Renal cortex interstitium (tissue), 11 donors: Measurements from ENCODE around the gene CTNNAL1. TPM values are rescaled to one million over a fixed set of nuclear protein-coding genes. Genes with fewer than 3 reads are reported as not detected.
"Not testable (repeated sequence)": the region's sequence is repeated elsewhere in the genome, so short reads cannot be mapped to it uniquely, and the experiment has no call there.

Experiments
- DNase-seq, 11 donors: peaks; one replicate each; pipeline ENCODE4 v3.0.0-alpha.2; 2013; ENCODE audit warnings: low read depth in 9 of 11, low spot score in 4 of 11; ENCODE audit errors: extremely low read depth in 1 of 11
- polyA plus RNA-seq, 3 donors: library from polyadenylated mRNA; unstranded; fragments of 120-200 nt; gene quantifications; one replicate each; pipeline ENCODE4 v1.2.1, GENCODE V29; 2013; ENCODE audit not compliant: insufficient read length in 3 of 3

Gene CTNNAL1
- polyA plus RNA-seq, 3 donors, result 54.7 to 68.5 (median 63.8) TPM

DNA sequence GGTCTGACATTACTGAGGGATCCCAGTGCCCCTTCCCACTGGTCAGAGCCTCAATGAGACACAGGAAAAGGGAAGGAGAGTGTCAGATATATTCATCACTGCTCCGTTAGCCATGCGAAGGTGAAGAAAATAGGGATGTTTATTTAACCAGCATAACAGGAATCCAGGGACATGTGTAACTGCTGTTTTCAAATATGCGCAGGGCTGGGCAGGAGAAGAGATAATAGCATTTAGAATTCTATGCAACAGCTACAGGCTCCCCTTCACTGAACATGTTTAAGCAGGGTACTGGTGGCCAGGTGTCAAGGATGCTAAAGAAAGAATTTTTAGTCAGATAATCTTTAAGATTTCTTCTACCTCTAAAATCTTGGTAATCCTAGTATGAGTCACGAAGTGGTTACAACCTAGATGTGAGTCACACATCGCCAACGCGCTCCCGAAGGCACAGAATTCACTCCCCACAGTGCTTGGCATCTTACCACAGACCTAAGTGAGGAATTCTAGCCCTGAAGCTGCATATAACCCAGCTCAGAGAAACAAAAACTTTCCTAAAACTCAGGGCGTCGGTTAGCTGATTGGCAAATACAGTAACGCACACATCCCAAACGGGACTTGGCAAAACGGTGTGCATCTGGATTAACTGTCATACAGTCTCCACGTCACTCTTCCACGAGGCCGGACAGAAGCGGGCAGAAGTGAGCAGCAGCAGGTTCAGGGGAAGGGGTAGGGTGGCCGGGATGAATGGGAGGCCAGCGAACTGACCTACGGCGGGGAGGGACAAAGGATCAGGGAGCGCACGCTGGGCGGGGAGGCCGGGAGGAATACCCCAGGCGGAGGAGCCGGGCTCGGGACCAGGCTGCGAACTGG, 1.1 kb downstream of the CTNNAL1 start:
- DNase-seq, result peak in 2 of 11 donors; percentile 31 to 39

DNA sequence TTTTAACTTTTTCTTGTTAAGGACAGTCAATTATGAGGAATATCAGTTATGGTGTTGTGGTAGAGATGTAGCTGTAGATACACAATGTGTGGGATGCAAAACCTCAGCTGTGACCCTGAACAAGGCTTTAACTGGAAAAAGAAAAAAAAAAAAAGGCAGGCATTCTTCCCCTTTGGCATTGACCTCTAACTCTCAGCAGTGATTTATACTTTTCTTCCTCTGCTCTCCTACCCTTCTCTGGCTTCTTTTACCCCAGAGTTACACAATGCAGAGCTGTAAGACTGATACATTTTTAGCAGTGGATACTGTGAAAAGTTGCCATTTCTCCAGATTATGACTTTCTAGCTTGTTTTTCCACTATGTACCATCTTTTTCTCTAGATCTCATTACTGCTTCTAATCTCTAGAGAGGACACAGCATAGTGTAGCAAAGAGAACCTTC, 2.0 kb downstream of the CTNNAL1 start:
- peak in 1 of 11 donors; percentile 19 for DNase-seq

- no peak for DNase-seq
Measured at GRCh38 chr9:109010746-109011145, 2.6 kb downstream of the CTNNAL1 start.

DNA sequence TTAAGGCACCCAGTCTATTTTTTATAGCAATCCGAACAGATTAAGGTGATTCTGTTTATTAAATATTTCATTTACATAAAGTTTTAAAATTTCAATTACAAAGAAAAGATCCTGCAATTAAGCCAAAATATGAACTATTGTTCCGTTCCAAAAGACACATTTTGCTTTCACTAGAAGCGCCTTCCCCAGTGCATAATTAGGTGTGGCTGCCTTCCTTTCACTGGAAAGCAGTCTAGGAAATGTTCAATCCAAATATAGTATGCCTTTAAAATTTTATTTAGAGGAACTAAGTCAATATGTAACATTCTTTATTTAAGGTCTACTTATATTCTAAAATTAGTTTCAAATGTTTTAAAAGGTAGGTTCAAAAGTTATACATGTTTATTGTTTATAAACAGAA, 7.6 kb downstream of the CTNNAL1 start:
- DNase-seq, result no peak

DNA sequence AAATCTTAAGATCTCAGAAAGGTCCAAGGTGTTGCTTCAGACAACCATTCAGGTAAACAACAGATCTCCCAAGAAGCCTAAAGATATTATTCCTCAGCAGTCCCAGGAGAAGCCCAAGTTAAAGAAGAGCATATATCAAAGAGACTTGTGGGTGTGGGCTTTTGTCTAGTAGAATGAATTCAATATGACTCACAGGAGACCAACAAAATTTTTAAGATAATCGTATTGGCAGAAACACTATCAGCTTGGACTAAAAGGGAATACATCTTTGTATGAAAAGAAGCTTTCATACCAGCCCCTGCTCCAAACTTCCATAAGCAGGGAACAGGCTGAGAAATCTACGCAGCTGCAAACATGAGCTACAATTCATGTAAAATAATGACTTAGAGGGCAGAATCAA, 10.2 kb downstream of the CTNNAL1 start:
- no peak for DNase-seq

GRCh38 chr9:109002141-109002540, 11.2 kb downstream of the CTNNAL1 start:
- DNase-seq, result no peak

GRCh38 chr9:109001275-109001676, 12.0 kb downstream of the CTNNAL1 start:
- no peak for DNase-seq

DNA sequence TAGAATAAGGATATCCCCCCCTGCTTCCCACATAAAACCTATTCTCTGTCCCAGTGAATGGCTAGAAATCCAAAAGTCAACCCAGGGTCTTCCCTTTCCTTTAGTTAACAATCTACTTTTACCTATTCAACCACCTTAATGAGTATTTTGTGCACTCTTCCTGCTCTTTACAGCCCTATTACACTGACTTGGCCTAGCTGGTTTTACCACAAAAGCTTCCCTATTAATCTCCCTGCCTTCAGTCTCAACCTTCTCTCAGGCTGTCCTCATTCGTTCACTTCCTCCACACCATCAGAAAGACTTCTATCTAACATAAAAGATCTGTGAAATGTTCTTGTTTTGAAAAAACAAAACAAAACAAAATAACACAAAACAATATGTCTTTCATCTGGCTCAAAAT, 16.2 kb downstream of the CTNNAL1 start:
- DNase-seq, result no peak

DNA sequence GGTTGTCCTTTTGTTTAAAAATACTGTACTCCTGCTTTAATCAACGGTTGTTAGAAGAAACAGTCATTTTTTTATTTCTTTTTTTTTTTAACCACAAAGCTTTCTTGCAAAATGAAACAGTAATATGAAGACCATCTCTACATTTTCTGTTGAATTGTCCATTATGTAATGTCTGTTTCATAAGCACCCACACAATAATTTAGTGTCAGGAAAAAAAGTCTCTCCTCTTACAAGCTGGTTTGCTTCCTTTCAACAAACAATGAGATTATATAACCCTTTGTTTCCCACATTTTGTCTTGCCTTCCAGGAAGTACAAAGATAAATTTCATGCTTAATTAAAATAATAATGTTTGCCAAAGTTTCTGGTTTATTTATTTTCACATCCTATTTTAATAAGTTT, 16.7 kb downstream of the CTNNAL1 start:
- no peak for DNase-seq

DNA sequence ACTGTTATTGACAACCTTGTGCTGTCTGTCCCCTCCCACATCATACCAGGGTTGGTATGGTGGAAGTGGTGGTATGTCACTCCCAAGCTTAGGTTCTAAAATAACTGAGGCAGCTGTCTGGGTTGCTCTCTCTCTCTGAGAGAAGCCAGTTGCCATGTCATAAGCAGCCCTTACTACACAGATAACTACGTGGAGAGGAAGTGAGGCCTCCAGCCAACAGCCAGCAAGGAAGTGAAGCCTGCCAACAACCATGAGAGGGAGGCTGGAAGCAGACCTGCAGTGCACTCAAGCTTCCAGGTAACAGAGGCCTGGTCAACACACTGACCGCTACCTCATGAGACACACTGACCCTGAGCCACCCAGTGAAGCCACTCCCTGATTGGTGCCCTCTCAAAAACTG, 18.6 kb downstream of the CTNNAL1 start:
- no peak for DNase-seq

DNA sequence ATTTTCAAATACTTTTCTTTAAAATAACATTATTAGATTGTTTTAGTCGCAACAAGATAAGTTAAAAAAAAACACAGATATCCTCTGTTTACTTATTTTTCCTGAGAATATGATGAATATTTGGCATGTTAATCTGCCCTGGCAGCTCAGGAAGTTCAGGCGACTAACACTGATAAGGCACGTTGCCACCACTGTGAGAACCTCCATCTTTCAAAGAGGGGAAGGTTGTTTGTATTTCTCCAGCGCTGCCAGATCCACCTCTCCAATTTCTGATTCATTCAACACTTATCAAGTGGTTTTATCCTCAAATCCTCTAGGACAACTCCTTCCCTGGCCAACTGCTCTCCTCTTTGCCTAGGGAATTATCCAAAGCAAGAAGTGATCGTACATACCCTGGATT, 21.8 kb downstream of the CTNNAL1 start:
- DNase-seq, result no peak

GRCh38 chr9:108983885-108984284, 29.4 kb downstream of the CTNNAL1 start:
- no peak for DNase-seq

DNA sequence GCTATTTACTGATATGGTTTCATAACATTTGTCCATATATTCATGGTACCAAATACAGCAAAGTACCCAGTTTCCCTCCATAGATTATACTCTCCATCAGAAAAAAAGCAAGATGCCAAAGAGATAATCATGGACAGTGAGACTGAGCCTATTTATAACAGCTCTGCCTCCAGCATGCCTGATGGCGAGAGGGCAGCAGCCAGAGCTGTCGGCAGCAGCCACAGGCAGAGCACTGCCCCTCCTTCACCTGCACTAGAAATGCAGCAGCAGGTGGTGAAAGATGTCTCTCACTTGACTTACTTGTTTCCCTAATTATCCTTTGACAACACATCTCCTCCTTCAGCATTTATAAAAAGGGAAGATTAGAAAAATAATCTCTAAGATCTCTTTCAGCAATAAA, 32.4 kb downstream of the CTNNAL1 start:
- no peak for DNase-seq

DNA sequence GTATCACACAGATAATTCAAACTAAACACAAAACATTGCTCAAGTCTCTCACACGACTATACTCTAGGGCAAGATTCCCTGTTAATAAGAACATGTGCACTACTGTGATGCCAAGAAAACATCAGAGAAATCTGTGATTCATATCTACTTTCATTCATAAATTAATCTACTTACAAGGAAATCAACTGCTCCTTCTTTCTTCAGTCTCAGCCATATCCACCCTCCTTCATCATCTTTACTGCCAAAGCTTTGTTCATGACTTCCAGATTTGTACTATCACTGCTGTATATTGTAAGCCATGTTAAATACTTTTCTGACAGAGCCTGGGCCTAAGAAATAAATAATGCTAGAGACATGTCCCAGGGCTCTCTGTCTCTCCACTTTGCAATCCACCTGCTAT, 35.1 kb downstream of the CTNNAL1 start:
- DNase-seq, result no peak

DNA sequence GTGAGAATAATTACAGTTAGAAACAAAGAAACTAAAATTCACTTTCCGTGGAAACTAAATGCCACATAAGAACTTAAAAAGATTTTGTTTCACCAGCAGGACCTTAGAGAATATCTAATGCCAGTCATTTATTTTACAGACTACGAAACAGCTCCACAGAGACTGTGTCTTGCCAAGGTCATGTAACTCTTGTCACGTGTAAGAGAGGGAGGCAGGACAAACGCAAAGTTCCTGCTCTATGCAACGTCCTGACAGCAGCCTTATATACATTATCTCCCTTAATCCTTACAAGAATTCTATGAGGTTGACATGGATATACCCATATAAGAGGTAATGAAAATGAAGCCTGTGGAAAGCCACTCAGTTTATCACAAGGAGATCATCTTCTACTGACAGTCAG, 39.4 kb downstream of the CTNNAL1 start:
- DNase-seq, result no peak

GRCh38 chr9:108972626-108973209, 40.6 kb downstream of the CTNNAL1 start:
- DNase-seq, result peak in 6 of 11 donors; percentile 13 to 37 (median 25)

DNA sequence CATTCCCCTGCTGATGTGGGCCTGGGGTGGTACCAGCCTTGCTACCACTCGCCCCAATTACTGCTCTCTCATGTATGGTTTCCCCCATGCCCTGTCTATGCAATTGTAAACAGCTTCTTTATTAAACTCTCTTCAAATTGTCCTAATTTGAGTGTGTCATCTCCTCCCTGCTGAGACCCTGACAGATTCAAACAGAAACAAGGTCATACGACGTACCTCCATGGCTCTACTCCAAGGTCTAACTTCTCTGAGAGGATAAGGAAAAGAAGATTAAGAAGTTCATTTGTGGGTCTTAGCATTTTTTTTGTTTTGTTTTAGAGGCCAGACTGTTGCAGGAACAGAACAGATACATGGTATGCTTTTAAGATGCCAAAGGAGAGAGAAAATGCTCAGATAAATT, 41.1 kb downstream of the CTNNAL1 start:
- DNase-seq, result no peak

GRCh38 chr9:108971392-108971791, 41.9 kb downstream of the CTNNAL1 start:
- not testable (repeated sequence) for DNase-seq

DNA sequence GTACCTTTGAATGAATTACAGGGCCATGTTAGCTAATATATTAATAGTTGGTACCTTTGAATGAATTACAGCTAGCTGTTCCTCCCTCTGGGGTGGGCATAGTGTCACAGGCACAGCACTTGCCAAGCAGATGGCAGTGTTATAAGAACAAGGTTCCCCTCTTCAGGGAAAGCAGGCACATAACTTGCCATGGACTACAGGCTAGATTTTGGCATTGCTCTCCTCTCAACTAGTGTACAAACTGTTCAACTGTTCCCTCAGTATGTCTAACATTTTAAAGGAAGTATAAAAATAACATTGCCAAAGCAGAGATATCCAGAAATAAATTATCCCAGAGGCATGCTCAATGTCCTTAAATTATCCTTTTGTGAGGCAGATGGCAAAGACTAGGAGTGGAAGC, 45.4 kb downstream of the CTNNAL1 start:
- DNase-seq, result no peak

- no peak for DNase-seq
Measured at GRCh38 chr9:108963459-108964143, 49.7 kb downstream of the CTNNAL1 start.
